Mesendoderm (in vitro differentiated cells): ENCODE data around the gene TTLL7.
A peak's percentile ranks its signal among the peaks of the same experiment; 100 is the strongest.

Source experiments
- DNase-seq: peaks from one replicate; pipeline ENCODE4 v3.0.0; 2013
- H2AK5ac ChIP-seq: 2 replicates; pipeline ENCODE4 v1.6.1; 2013; ENCODE audit warnings: low read length, inconsistent platforms
- H2BK120ac ChIP-seq: 2 replicates; pipeline ENCODE4 v1.6.1; 2013; ENCODE audit warnings: low read depth, mild to moderate bottlenecking, low read length, moderate library complexity, mixed read lengths
- H2BK15ac ChIP-seq: replicated peaks from 2 replicates; pipeline ENCODE4 v1.6.1; 2013; ENCODE audit warnings: low read depth, mild to moderate bottlenecking, moderate library complexity
- H2BK5ac ChIP-seq: 2 replicates; pipeline ENCODE4 v1.6.1; 2013; ENCODE audit warnings: low read length, inconsistent platforms
- H3K18ac ChIP-seq: 2 replicates; pipeline ENCODE4 v1.6.1; 2013; ENCODE audit warnings: mild to moderate bottlenecking, low read length, mixed read lengths
- H3K23ac ChIP-seq: one replicate; pipeline ENCODE4 v1.6.1; 2013; ENCODE audit warnings: low read length
- H3K27ac ChIP-seq: 2 replicates; pipeline ENCODE4 v1.5.1; 2013; ENCODE audit warnings: low read depth, mild to moderate bottlenecking, inconsistent platforms, low read length, moderate library complexity
- H3K27me3 ChIP-seq: 2 replicates; pipeline ENCODE4 v1.6.1; 2013; ENCODE audit warnings: low read length, control low read depth, mild to moderate bottlenecking, inconsistent platforms; ENCODE audit not compliant: insufficient read depth, poor library complexity
- H3K36me3 ChIP-seq: 2 replicates; pipeline ENCODE4 v1.6.1; 2013; ENCODE audit warnings: low read length, inconsistent platforms; ENCODE audit not compliant: control insufficient read depth, insufficient read depth
- H3K4ac ChIP-seq: one replicate; pipeline ENCODE4 v1.6.1; 2013; ENCODE audit warnings: low read depth, mild to moderate bottlenecking, low read length, moderate library complexity
- H3K4me1 ChIP-seq: 2 replicates; pipeline ENCODE4 v1.6.1; 2013; ENCODE audit warnings: low read depth, low read length, inconsistent platforms; ENCODE audit not compliant: control insufficient read depth
- H3K4me2 ChIP-seq: 2 replicates; pipeline ENCODE4 v1.6.1; 2013; ENCODE audit warnings: low read length
- H3K4me3 ChIP-seq: 2 replicates; pipeline ENCODE4 v1.5.1; 2013; ENCODE audit warnings: mild to moderate bottlenecking, low read length
- H3K56ac ChIP-seq: one replicate; pipeline ENCODE4 v1.6.1; 2013; ENCODE audit warnings: low read length
- H3K79me1 ChIP-seq: 2 replicates; pipeline ENCODE4 v1.6.1; 2013; ENCODE audit warnings: low read length, inconsistent platforms
- H3K79me2 ChIP-seq: 2 replicates; pipeline ENCODE4 v1.6.1; 2013; ENCODE audit warnings: mild to moderate bottlenecking, low read length; ENCODE audit not compliant: control insufficient read depth, insufficient read depth
- H3K9ac ChIP-seq: 2 replicates; pipeline ENCODE4 v1.6.1; 2013; ENCODE audit warnings: low read length, inconsistent platforms
- H4K5ac ChIP-seq: one replicate; pipeline ENCODE4 v1.6.1; 2013; ENCODE audit warnings: low read length
- H4K8ac ChIP-seq: one replicate; pipeline ENCODE4 v1.6.1; 2013; ENCODE audit warnings: low read depth, mild to moderate bottlenecking, control low read depth, low read length, moderate library complexity
- WGBS: extraction: QIAGEN DNeasy Blood & Tissue Kit; methylation state at CpG from one replicate; pipeline ENCODE4 v1.1.7; 2013; ENCODE audit warnings: low lambda C conversion rate, missing lambda C conversion rate; ENCODE audit not compliant: insufficient coverage; ENCODE audit errors: extremely low coverage; 5-methylcytosine and 5-hydroxymethylcytosine counted together

Gene TTLL7

GRCh38 chr1:83846138-83846537, 152.8 kb downstream of the TTLL7 start:
- H2BK15ac ChIP-seq, result no peak overlapping the region
- no peak overlapping the region for H3K4me2 ChIP-seq
- WGBS, result no CpG with 5 or more reads among the region's 1 CpG

GRCh38 chr1:83845437-83846071, 153.4 kb downstream of the TTLL7 start:
- Histone ChIP-seq H2BK5ac (no peak overlapping the region), H3K18ac (no peak overlapping the region), H3K36me3 (no peaks in the 10 kb centered on the region), H3K27me3 (no peaks in the 10 kb centered on the region), H3K4me2 (no peak overlapping the region), H3K4ac (no peak overlapping the region), H3K27ac (no peak overlapping the region), H3K4me3 (no peak overlapping the region), H2AK5ac (no peak overlapping the region), H4K8ac (no peak overlapping the region), H3K56ac (no peak overlapping the region), H4K5ac (no peak overlapping the region), H2BK120ac (no peak overlapping the region), H3K79me2 (no peaks in the 10 kb centered on the region), H3K9ac (no peak overlapping the region), H2BK15ac (no peak overlapping the region), H3K23ac (no peak overlapping the region), H3K4me1 (no peaks in the 10 kb centered on the region), H3K79me1 (no peaks in the 10 kb centered on the region)
- DNase-seq, result no peak
- no CpG with 5 or more reads among the region's 4 CpGs for WGBS

More at GRCh38 chr1:83846138-83846537, 152.8 kb downstream of the TTLL7 start:
- no peaks in the 10 kb centered on the region for H3K27me3 ChIP-seq
- no peak overlapping the region for H3K9ac ChIP-seq
- H3K4ac ChIP-seq, result no peak overlapping the region
- no peaks in the 10 kb centered on the region for H3K79me2 ChIP-seq
- H3K23ac ChIP-seq, result no peak overlapping the region
- no peaks in the 10 kb centered on the region for H3K4me1 ChIP-seq
- no peak overlapping the region for H3K27ac ChIP-seq
- H3K56ac ChIP-seq, result no peak overlapping the region
- H2AK5ac ChIP-seq, result no peak overlapping the region
- no peak overlapping the region for H4K8ac ChIP-seq
- no peak overlapping the region for H2BK5ac ChIP-seq
- no peak overlapping the region for H3K18ac ChIP-seq
- H3K36me3 ChIP-seq, result no peaks in the 10 kb centered on the region
- H3K79me1 ChIP-seq, result no peaks in the 10 kb centered on the region
- no peak overlapping the region for H2BK120ac ChIP-seq
- H4K5ac ChIP-seq, result no peak overlapping the region
- DNase-seq, result peak; percentile 13
- H3K4me3 ChIP-seq, result no peak overlapping the region

DNA sequence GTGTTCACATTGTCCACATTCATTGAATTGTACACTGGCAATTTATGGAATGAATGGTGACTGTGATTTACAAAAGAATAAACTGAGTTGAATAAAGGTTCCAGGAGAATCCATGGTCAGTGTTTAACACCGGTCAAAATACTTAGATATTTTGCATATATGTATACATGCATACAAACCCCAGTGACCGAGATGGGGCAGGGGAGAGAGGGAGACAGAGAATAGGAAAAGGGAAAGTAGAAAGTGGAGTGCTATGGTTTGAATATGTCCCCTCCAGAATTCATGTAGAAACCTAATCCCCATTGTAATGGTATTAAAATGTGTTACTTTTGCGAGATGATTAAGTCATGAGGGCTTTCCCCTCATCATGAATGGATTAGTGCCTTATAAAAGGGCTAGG, 154.4 kb downstream of the TTLL7 start:
- H3K79me2 ChIP-seq, result no peaks in the 10 kb centered on the region
- H3K4me2 ChIP-seq, result no peak overlapping the region
- H3K36me3 ChIP-seq, result no peaks in the 10 kb centered on the region
- H3K9ac ChIP-seq, result no peak overlapping the region
- no peak overlapping the region for H3K4ac ChIP-seq
- WGBS, result no CpG with 5 or more reads among the region's 3 CpGs
- no peak overlapping the region for H2BK5ac ChIP-seq
- no peak overlapping the region for H2BK120ac ChIP-seq
- no peak overlapping the region for H2AK5ac ChIP-seq
- DNase-seq, result no peak
- H3K27me3 ChIP-seq, result no peaks in the 10 kb centered on the region
- no peak overlapping the region for H3K27ac ChIP-seq
- no peaks in the 10 kb centered on the region for H3K4me1 ChIP-seq
- no peaks in the 10 kb centered on the region for H3K79me1 ChIP-seq
- H4K8ac ChIP-seq, result no peak overlapping the region
- no peak overlapping the region for H3K23ac ChIP-seq
- H3K4me3 ChIP-seq, result no peak overlapping the region
- no peak overlapping the region for H2BK15ac ChIP-seq
- no peak overlapping the region for H3K18ac ChIP-seq
- no peak overlapping the region for H4K5ac ChIP-seq
- H3K56ac ChIP-seq, result no peak overlapping the region

DNA sequence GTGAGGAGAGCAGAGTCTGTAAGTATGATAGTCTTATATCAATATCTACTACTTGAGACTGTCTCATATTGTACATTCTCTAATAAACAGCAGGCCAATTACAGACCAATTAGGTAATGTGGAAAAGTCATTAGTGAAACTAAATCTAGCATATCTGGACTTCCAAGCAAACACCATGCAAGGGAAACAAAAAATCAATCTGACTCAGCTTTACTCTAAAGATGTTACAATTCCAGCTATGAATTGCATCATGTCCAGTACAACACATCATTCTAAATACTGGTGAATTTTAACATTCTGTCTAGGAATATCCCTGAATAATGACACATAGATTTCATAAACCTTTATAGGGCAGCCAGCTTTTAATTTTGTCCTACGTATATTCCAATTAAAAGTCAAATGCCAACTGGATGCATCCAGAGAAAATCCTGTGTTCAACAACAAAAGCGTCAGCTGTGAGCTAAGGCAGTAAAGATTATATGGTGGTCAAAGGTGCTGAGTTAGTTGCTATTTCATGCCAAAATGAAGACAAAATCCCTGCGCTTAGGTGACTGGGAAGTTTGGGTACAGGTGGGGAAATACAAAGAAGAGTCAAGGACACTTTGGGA, 159.3 kb downstream of the TTLL7 start:
- H2BK15ac ChIP-seq, result no peak overlapping the region
- no peak overlapping the region for H3K4ac ChIP-seq
- H3K27ac ChIP-seq, result no peak overlapping the region
- no peaks in the 10 kb centered on the region for H3K79me1 ChIP-seq
- H3K56ac ChIP-seq, result no peak overlapping the region
- H4K8ac ChIP-seq, result no peak overlapping the region
- H3K36me3 ChIP-seq, result no peaks in the 10 kb centered on the region
- no peaks in the 10 kb centered on the region for H3K79me2 ChIP-seq
- H2AK5ac ChIP-seq, result no peak overlapping the region
- H3K23ac ChIP-seq, result no peak overlapping the region
- WGBS, result no CpG with 5 or more reads among the region's 3 CpGs
- H3K4me1 ChIP-seq, result no peaks in the 10 kb centered on the region
- H3K4me3 ChIP-seq, result no peak overlapping the region
- DNase-seq, result no peak
- no peak overlapping the region for H3K18ac ChIP-seq
- H3K4me2 ChIP-seq, result no peak overlapping the region
- no peak overlapping the region for H4K5ac ChIP-seq
- no peaks in the 10 kb centered on the region for H3K27me3 ChIP-seq
- H3K9ac ChIP-seq, result no peak overlapping the region
- H2BK120ac ChIP-seq, result no peak overlapping the region
- H2BK5ac ChIP-seq, result no peak overlapping the region

GRCh38 chr1:83838573-83838972, 160.4 kb downstream of the TTLL7 start:
- Histone ChIP-seq H3K36me3 (no peaks in the 10 kb centered on the region), H3K79me1 (no peaks in the 10 kb centered on the region), H3K18ac (no peak overlapping the region), H3K4me3 (no peak overlapping the region), H4K5ac (no peak overlapping the region), H3K4ac (no peak overlapping the region), H3K4me1 (no peaks in the 10 kb centered on the region), H3K27ac (no peak overlapping the region), H3K23ac (no peak overlapping the region), H2AK5ac (no peak overlapping the region), H2BK5ac (no peak overlapping the region), H3K56ac (no peak overlapping the region), H3K4me2 (no peak overlapping the region), H4K8ac (no peak overlapping the region), H3K27me3 (no peaks in the 10 kb centered on the region), H2BK120ac (no peak overlapping the region), H3K9ac (no peak overlapping the region), H2BK15ac (no peak overlapping the region), H3K79me2 (no peaks in the 10 kb centered on the region)
- no CpG with 5 or more reads among the region's 5 CpGs for WGBS
- no peak for DNase-seq

DNA sequence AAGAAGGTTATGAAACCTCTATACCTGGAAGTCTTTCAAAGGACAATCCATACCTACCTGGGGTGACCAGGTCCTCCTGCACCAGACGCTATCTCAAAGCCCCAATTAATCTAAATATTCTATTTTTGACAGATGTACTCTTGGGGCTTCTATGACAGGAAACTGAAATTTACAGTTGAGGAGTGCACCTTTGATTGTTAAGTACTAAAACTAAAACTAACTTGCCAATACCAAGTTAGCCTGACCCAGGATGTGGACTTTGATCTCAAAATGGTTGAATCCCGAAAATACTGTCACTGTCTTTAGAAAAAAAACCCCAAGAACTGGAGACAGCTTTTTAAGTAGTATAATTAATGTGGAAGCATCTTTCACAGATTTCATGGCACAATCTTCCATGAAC, 162.4 kb downstream of the TTLL7 start:
- H2BK5ac ChIP-seq, result no peak overlapping the region
- H4K5ac ChIP-seq, result no peak overlapping the region
- no peak overlapping the region for H3K27ac ChIP-seq
- H3K23ac ChIP-seq, result no peak overlapping the region
- no peak overlapping the region for H2BK15ac ChIP-seq
- H4K8ac ChIP-seq, result no peak overlapping the region
- WGBS, result no CpG with 5 or more reads among the region's 2 CpGs
- no peak overlapping the region for H2BK120ac ChIP-seq
- no peak overlapping the region for H3K18ac ChIP-seq
- no peaks in the 10 kb centered on the region for H3K27me3 ChIP-seq
- H3K9ac ChIP-seq, result no peak overlapping the region
- H2AK5ac ChIP-seq, result no peak overlapping the region
- no peaks in the 10 kb centered on the region for H3K79me2 ChIP-seq
- H3K4me2 ChIP-seq, result no peak overlapping the region
- H3K56ac ChIP-seq, result no peak overlapping the region
- no peak for DNase-seq
- H3K4ac ChIP-seq, result no peak overlapping the region
- H3K4me3 ChIP-seq, result no peak overlapping the region
- no peaks in the 10 kb centered on the region for H3K4me1 ChIP-seq
- H3K36me3 ChIP-seq, result no peaks in the 10 kb centered on the region
- H3K79me1 ChIP-seq, result no peaks in the 10 kb centered on the region
